ENCODE data around the gene IRF9. TPM values are rescaled to one million over a fixed set of nuclear protein-coding genes. Genes with fewer than 3 reads are reported as not detected.

IRF9 gene
- total and polyA plus RNA-seq, 8 donors, result 1.4 to 143 (median 78.2) TPM

GRCh38 chr14:24179961-24180796 is 19.1 kb downstream of the IRF9 start:
- H3K4me1 ChIP-seq, result peaks cover 0 to 6% (median 0%) of the 10 kb centered on the region in 4 donors
- H3K27me3 ChIP-seq, result no peaks in the 10 kb centered on the region
- no peaks in the 10 kb centered on the region for H3K9me3 ChIP-seq
- WGBS, 5 donors, result 57 to 69% (median 67%) methylated on average over 17 to 18 of the region's 18 CpGs
- DNase-seq, result peak in 1 of 2 donors; percentile 43
- H3K4me3 ChIP-seq, result no peak overlapping the region
- peak overlapping the region; percentile 39 to 75 (median 67) for H3K27ac ChIP-seq
- peaks cover 67 to 100% (median 100%) of the 10 kb centered on the region in 4 donors for H3K36me3 ChIP-seq
- TF ChIP-seq POLR2A (IDR thresholded peaks at IDR 0.05) (no peak), POLR2AphosphoS5 (IDR thresholded peaks at IDR 0.05) (peak in 1 of 3 donors; percentile 43)
- intact Hi-C loops (cut with DNase I; ENCODE audit: low total_unique reads), result no loop called here

GRCh38 chr14:24181371-24182077 is 20.5 kb downstream of the IRF9 start:
- no peaks in the 10 kb centered on the region for H3K9me3 ChIP-seq
- DNase-seq, result no peak
- intact Hi-C loops (cut with DNase I; ENCODE audit: low total_unique reads), result no loop called here
- peaks cover 0 to 6% (median 0%) of the 10 kb centered on the region in 4 donors for H3K4me1 ChIP-seq
- peak overlapping the region in 2 of 5 donors; percentile 68 to 75 for H3K27ac ChIP-seq
- TF ChIP-seq POLR2AphosphoS5 (IDR thresholded peaks at IDR 0.05) (no peak), POLR2A (IDR thresholded peaks at IDR 0.05) (no peak), CTCF (IDR thresholded peaks at IDR 0.05) (no peak), EP300 (IDR thresholded peaks at IDR 0.05) (no peak)
- 75 to 88% (median 81%) methylated on average over 13 to 19 of the region's 19 CpGs for WGBS, 5 donors
- H3K27me3 ChIP-seq, result no peaks in the 10 kb centered on the region
- H3K4me3 ChIP-seq, result no peak overlapping the region
- H3K36me3 ChIP-seq, result peaks cover 76 to 100% (median 100%) of the 10 kb centered on the region in 4 donors

- WGBS, 5 donors, result 77 to 84% (median 80%) methylated on average over 14 of the region's 14 CpGs
- no peak for DNase-seq
- TF ChIP-seq POLR2A (IDR thresholded peaks at IDR 0.05) (no peak), POLR2AphosphoS5 (IDR thresholded peaks at IDR 0.05) (no peak), EP300 (IDR thresholded peaks at IDR 0.05) (no peak), CTCF (IDR thresholded peaks at IDR 0.05) (no peak)
- Histone ChIP-seq H3K4me1 (peaks cover under 1 to 11% (median 3%) of the 10 kb centered on the region in 4 donors), H3K27me3 (no peaks in the 10 kb centered on the region), H3K27ac (no peak overlapping the region), H3K36me3 (peaks cover 74 to 100% (median 98%) of the 10 kb centered on the region in 4 donors), H3K4me3 (no peak overlapping the region), H3K9me3 (no peaks in the 10 kb centered on the region)
- intact Hi-C loops (cut with DNase I; ENCODE audit: low total_unique reads), result no loop called here
Observed at GRCh38 chr14:24182110-24182882, 21.2 kb downstream of the IRF9 start.

- H3K27ac ChIP-seq, result no peak overlapping the region
- TF ChIP-seq CTCF (IDR thresholded peaks at IDR 0.05) (no peak), EP300 (IDR thresholded peaks at IDR 0.05) (no peak), POLR2AphosphoS5 (IDR thresholded peaks at IDR 0.05) (no peak), POLR2A (IDR thresholded peaks at IDR 0.05) (no peak)
- no peaks in the 10 kb centered on the region for H3K9me3 ChIP-seq
- peaks cover 8 to 19% (median 11%) of the 10 kb centered on the region in 4 donors for H3K4me1 ChIP-seq
- no peak overlapping the region for H3K4me3 ChIP-seq
- no peaks in the 10 kb centered on the region for H3K27me3 ChIP-seq
- 86 to 94% (median 87%) methylated on average over 9 to 15 of the region's 15 CpGs for WGBS, 5 donors
- H3K36me3 ChIP-seq, result peaks cover 67 to 93% (median 90%) of the 10 kb centered on the region in 4 donors
- no peak for DNase-seq
- intact Hi-C loops (cut with DNase I; ENCODE audit: low total_unique reads), result no loop called here
Observed at GRCh38 chr14:24183014-24183481, 22.0 kb downstream of the IRF9 start.

Data from stomach (tissue), 9 donors.